Endothelial cell (in vitro differentiated cells): Measurements from ENCODE around the gene MYDGF. TPM values are rescaled to one million over a fixed set of nuclear protein-coding genes. Genes with fewer than 3 reads are reported as not detected.

ENCODE experiments used
- DNase-seq: peaks from one replicate; pipeline ENCODE4 v3.0.0; 2021; ENCODE audit warnings: low spot score
- H3K27ac Mint-ChIP-seq: one replicate; pipeline ENCODE4 v1.8.0; 2021; ENCODE audit warnings: mixed read lengths, inconsistent platforms; ENCODE audit not compliant: unreplicated experiment
- H3K27me3 Mint-ChIP-seq: one replicate; pipeline ENCODE4 v1.8.0; 2021; ENCODE audit warnings: mild to moderate bottlenecking, moderate library complexity, mixed read lengths, inconsistent platforms; ENCODE audit not compliant: unreplicated experiment
- H3K36me3 Mint-ChIP-seq: one replicate; pipeline ENCODE4 v1.8.0; 2021; ENCODE audit warnings: mild to moderate bottlenecking, low read depth, mixed read lengths, inconsistent platforms; ENCODE audit not compliant: unreplicated experiment
- H3K4me1 Mint-ChIP-seq: one replicate; pipeline ENCODE4 v1.8.0; 2021; ENCODE audit warnings: mild to moderate bottlenecking, mixed read lengths, inconsistent platforms; ENCODE audit not compliant: unreplicated experiment
- H3K4me3 Mint-ChIP-seq: one replicate; pipeline ENCODE4 v1.8.0; 2021; ENCODE audit warnings: mild to moderate bottlenecking, mixed read lengths, inconsistent platforms; ENCODE audit not compliant: unreplicated experiment
- H3K9me3 Mint-ChIP-seq: one replicate; pipeline ENCODE4 v1.8.0; 2021; ENCODE audit warnings: mixed read lengths, inconsistent platforms; ENCODE audit not compliant: unreplicated experiment
- total RNA-seq: library from RNA; stranded (reverse); fragmentation: NEBNext Ultra II Directional; extraction: Animal tissue kit (Norgen Biotek cat#: 25700); gene quantifications from one replicate; pipeline ENCODE4 v1.2.1, GENCODE V29; 2021; ENCODE audit not compliant: unreplicated experiment
- TF ChIP-seq, protein P1 (sequence below): fragments of 200-600 bp; sonication (generic); IDR thresholded peaks from one replicate; pipeline ENCODE4 v1.5.0; 2021; ENCODE audit warnings: antibody characterized with exemption; ENCODE audit not compliant: unreplicated experiment

Gene MYDGF
- total RNA-seq, 1 donor from 2014 or later = 112 TPM

DNA sequence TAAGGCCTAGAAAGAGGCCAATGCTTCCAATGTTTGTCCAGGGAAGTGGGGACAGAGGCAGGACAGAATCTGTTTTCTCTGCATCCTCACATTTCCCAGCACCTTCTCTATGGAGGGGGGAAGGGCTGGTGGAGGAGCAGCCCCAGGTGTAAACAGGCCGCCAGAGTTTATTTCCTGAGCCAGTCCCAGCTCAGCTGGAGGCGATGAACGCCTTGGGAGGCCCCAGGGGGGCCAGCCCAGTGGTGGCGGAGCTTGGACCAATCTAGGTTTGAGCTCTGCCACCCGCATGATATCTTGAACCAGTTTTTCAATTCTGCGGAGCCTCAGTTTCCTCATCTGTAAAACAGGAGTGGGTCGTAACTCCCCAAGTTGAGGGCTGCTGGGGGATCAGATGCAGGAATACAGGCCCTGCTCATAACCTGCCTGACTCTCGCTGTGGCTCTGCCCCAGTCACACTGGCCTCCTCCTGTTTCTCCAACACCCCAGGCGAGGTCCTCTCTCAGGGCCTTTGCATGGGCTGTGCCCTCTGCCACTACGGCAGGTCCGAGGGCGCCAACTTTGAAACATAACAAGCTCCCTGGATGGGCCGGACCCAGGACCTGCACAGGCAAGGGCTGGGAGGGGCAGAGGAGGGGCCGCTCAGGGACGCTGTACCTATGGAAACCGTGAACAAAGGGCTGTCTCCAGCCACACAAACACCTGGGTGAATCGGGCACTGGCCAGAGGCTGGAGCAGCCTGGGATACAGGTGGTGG lies 29.7 kb downstream of the MYDGF start:
- Mint-ChIP-seq H3K27me3 (peaks cover 13% of the 10 kb centered on the region), H3K4me1 (peaks cover 23% of the 10 kb centered on the region), H3K4me3 (peak overlapping the region; percentile 98), H3K9me3 (no peaks in the 10 kb centered on the region), H3K36me3 (no peaks in the 10 kb centered on the region), H3K27ac (no peak overlapping the region)
- DNase-seq = no peak
- TF ChIP-seq, protein P1, sequence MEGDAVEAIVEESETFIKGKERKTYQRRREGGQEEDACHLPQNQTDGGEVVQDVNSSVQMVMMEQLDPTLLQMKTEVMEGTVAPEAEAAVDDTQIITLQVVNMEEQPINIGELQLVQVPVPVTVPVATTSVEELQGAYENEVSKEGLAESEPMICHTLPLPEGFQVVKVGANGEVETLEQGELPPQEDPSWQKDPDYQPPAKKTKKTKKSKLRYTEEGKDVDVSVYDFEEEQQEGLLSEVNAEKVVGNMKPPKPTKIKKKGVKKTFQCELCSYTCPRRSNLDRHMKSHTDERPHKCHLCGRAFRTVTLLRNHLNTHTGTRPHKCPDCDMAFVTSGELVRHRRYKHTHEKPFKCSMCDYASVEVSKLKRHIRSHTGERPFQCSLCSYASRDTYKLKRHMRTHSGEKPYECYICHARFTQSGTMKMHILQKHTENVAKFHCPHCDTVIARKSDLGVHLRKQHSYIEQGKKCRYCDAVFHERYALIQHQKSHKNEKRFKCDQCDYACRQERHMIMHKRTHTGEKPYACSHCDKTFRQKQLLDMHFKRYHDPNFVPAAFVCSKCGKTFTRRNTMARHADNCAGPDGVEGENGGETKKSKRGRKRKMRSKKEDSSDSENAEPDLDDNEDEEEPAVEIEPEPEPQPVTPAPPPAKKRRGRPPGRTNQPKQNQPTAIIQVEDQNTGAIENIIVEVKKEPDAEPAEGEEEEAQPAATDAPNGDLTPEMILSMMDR = no peak

GRCh38 chr19:4639531-4640246 lies 30.5 kb downstream of the MYDGF start:
- no peaks in the 10 kb centered on the region for H3K9me3 Mint-ChIP-seq
- peaks cover 23% of the 10 kb centered on the region for H3K4me1 Mint-ChIP-seq
- TF ChIP-seq, protein P1 = no peak
- H3K36me3 Mint-ChIP-seq = no peaks in the 10 kb centered on the region
- peak overlapping the region; percentile 98 for H3K4me3 Mint-ChIP-seq
- no peak for DNase-seq
- H3K27ac Mint-ChIP-seq = peak overlapping the region; percentile 75
- peaks cover 15% of the 10 kb centered on the region for H3K27me3 Mint-ChIP-seq

- H3K27ac Mint-ChIP-seq = peak within 1 kb of the TSS; percentile 86
- DNase-seq = peak; percentile 100
- peak within 1 kb of the TSS; percentile 98 for H3K4me3 Mint-ChIP-seq
- H3K36me3 Mint-ChIP-seq = no peaks in the 10 kb centered on the region
- TF ChIP-seq, protein P1 = no peak
- H3K4me1 Mint-ChIP-seq = peaks cover 23% of the 10 kb centered on the region
- H3K9me3 Mint-ChIP-seq = no peaks in the 10 kb centered on the region
- peaks cover 16% of the 10 kb centered on the region for H3K27me3 Mint-ChIP-seq
Observed at GRCh38 chr19:4638828-4639530, 31.2 kb downstream of the MYDGF start, which contains the start of gene TNFAIP8L1. TSS of gene TNFAIP8L1 (plus strand) at chr19:4639516. CDS start at chr19:4651870, 12,354 bp downstream.

DNA sequence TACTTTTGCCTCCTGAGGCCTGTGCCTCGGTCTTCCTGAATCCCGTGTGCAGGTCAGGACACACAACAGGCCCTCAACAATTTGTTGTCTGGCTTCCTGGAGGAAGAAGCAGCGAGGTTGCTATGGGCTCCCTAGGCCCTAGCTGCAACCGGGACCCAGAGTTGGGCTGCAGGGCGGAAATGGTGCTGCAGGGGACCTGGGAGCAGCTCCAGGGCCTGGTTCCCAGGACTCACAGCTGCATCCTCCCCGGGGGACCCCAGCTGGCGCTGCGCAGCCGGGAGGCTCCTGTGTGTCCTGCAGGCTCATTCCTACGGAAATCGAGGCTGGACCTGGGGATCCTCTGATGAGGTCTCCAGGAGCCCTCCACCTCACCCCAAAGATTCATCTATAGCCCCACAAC lies 31.8 kb downstream of the MYDGF start:
- Mint-ChIP-seq H3K27ac (peak overlapping the region; percentile 86), H3K4me1 (peaks cover 24% of the 10 kb centered on the region), H3K9me3 (no peaks in the 10 kb centered on the region), H3K4me3 (no peak overlapping the region), H3K27me3 (peaks cover 16% of the 10 kb centered on the region), H3K36me3 (no peaks in the 10 kb centered on the region)
- DNase-seq = peak; percentile 39
- TF ChIP-seq, protein P1 = no peak
